ENCODE measurements around the gene ADAR.

The ADAR gene

DNA sequence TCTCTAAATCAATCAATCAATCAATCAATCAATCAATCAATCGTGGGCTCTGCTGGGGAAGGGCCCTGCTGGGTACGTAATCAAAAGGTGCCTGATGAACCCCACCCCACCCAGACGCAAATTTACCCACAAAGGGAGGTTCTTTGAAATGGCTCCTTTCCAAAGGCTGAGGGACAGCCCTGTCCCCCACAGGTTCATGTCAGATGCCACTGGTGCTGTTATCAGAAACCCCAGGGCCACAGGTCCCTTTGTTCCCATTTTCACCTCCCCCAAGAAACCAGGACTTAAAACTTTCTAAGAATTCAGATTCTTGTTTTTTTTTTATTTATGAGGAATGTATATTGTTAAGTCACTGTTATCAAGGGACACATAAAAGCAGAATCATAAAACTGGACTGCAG lies 26.2 kb downstream of the ADAR start:
- no peak for DNase-seq

DNA sequence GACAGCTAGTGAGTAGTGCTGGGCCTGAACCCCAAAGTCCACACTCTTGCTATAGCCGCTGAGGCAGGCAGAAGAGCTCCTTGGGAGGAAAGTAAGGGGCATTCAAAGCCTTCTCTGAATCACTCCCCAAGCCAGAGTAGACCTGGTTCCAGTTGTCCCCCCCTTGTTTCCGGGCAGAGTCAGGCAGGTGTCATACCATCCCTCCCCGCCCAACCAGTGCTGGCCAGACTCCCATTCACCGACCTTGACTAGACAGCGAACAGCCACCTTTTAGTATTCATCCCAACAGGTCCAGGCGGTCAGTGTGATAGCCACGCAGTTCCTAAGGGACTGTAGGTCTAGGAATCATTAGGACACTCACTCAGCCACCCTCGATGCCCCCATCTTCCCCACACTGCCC lies 28.6 kb downstream of the ADAR start:
- no peak for DNase-seq

DNA sequence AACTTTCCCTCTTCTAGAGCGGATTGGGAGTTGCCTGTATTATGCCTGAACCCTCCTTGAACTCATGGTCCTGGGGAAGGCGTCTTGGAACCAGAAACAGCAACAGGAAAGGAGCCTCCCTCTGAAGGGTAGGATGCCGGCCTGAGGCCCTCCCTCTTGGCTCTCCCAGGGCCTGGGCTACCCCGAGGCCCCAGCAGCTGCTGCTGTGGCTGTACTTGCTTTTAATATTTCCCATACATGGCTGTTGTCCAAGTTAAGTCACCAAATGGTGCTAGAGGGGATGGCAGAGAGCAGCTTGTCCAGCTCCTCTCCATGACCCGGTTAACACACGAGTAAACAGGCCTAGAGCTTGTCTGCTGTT lies 29.9 kb downstream of the ADAR start:
- DNase-seq = no peak

DNA sequence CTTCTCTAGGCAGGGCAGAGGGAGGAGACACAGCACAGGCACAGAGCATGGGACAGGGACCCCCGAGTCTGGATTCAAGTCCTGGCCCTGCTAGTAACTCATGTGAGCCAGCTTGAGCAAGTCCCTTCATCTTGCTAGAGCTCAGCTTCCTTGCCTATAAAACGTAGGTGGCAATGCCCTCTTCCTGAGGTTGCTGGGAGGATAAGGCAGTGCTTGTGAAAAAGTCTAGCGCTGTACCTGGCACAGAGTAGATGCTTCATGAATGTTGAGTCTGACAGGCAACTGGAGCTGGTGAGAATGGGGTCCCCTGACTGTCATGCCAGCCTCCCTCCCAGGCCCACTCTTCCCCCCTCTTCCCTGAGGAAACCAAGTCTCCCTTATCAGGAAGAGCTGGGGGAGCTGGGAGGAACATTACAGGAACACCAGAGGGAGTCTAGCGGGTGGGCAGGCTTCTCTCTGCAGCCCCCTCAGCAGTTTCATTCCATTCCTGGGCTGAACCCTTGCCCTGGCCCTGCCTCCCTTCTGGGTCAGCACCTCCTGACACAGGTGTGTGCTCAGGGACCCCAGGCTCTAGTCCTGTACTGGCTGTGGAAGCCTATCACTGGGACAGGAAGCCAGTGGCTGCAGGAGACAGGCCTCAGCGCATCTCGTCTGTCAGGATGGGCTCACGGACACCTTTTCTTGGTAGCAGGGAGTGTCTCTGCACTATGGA lies 30.5 kb downstream of the ADAR start:
- no peak for DNase-seq

DNA sequence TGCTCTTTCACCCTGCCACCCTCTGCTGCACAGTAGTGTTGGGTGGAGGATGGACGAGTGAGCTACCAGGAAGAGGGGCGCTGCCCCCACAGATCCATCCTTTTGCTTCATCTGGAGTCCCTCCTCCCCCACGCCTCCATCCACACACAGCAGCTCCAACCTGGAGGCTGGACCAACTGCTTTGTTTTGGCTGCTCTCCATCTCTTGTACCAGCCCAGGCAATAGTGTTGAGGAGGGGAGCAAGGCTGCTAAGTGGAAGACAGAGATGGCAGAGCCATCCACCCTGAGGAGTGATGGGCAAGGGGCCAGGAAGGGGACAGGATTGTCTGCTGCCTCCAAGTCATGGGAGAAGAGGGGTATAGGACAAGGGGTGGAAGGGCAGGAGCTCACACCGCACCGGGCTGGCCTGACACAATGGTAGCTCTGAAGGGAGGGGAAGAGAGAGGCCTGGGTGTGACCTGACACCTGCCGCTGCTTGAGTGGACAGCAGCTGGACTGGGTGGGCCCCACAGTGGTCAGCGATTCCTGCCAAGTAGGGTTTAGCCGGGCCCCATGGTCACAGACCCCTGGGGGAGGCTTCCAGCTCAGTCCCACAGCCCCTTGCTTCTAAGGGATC lies 31.9 kb downstream of the ADAR start:
- DNase-seq = no peak

DNA sequence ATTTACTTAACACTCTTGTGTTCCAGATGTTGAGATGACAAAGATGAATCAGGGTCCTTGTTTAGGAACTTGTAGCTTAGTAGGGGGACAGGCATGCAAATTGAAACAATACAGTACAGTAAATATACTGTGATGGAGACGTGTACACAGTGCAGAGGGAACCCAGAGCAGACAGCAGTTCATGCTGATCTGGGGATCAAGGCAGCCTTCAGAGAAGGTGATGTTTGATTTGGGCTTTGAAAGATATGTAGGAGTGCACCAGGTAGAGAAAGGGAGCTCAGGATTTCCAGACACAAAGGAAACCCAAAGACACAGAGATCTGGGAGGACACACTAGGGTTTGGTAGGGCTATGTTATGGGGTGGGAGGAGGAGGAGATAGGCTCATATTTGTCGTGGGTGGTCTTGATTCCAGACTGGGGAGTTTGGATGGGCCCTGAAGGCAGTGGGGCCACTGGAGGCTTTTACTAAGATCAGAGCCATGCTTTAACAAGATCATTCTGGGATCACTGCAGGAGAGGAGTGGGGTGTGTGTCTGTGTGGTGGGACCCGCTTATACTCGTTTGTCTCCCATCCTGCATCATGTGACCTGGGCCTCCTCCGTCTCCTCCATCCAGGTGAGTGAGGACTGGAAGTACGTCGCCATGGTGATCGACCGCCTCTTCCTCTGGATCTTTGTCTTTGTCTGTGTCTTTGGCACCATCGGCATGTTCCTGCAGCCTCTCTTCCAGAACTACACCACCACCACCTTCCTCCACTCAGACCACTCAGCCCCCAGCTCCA lies 32.6 kb downstream of the ADAR start:
- DNase-seq = no peak

DNA sequence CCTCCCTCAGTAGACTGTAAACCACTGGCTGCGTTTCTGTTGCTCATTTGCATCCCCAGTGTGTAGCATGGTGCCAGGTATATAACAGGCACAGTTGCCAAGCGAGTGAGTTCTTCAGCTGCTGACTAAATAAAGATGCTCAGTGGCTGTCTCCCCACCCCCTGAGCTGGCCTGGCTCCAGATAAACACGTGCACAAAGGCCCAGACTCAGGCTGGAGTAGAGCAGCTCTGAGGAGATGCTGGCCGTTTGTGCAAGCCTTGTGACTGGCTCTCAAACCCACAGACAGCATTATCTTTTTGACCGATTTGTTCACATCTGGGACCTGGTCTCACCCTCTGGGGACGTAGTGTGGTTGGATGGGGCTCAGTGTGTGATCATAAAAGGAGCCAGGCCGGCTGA lies 33.3 kb downstream of the ADAR start:
- no peak for DNase-seq

DNA sequence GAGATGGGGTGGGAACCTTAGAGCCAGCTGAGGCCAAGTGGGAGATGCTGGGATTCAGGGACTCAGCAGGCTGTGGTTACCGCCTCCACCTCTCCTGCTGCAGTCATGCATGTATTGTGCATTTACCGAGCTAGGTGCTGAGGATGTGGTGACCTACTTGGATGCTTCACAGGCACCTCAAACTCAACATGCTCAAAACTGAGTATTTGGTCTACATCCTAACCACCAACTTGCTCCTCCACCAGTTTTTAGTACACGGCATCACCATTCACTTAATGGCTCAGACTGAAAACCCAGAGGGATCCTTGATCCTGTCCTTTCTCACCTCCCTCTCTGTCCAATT lies 34.8 kb downstream of the ADAR start:
- no peak for DNase-seq

DNA sequence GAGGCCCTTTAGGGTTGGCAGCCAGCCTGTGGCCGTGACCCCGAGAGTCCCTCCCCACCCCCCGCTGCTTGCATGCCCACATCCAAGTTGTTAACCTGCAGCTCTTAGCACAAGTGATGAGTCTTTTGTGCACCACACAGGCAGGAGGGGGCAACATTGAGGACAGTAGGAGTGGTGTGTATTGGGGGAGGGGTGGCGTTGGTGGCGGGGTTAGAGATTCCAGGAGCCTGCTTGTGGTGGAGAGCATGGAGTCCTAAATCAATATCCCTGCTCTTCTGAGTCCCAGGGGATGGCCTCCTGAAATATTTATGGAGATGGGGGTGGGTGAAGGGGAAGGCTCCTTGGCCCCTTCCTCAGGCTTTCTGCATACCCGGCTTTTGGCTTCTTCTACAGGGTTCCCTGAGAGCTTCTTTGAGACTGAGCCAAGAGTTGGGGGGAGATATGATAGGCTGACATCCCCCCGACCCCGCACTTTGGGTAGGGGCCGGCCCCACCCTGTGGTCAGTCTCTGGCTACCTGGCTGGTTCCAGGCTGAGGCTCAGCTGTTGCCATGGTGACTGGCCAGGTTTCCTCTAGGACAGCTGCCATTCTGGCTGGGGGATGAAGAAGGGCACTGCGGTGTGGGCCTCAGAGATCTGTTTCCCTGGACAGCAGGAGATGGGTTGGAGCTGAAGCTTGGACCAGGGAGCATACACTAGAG lies 35.4 kb downstream of the ADAR start:
- DNase-seq = no peak

DNA sequence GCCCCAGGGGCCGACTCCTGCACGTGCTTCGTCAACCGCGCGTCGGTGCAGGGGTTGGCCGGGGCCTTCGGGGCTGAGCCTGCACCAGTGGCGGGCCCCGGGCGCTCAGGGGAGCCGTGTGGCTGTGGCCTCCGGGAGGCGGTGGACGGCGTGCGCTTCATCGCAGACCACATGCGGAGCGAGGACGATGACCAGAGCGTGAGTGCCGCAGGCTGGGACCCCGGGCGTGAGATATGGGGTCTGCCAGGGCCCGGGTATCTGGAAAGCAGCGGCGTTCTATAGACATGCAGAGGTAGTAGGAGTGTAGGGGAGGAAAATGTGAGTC lies 36.1 kb downstream of the ADAR start:
- DNase-seq = no peak

DNA sequence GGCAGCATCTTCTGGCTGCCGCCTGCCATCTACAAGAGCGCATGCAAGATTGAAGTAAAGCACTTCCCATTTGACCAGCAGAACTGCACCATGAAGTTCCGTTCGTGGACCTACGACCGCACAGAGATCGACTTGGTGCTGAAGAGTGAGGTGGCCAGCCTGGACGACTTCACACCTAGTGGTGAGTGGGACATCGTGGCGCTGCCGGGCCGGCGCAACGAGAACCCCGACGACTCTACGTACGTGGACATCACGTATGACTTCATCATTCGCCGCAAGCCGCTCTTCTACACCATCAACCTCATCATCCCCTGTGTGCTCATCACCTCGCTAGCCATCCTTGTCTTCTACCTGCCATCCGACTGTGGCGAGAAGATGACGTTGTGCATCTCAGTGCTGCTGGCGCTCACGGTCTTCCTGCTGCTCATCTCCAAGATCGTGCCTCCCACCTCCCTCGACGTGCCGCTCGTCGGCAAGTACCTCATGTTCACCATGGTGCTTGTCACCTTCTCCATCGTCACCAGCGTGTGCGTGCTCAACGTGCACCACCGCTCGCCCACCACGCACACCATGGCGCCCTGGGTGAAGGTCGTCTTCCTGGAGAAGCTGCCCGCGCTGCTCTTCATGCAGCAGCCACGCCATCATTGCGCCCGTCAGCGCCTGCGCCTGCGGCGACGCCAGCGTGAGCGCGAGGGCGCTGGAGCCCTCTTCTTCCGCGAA lies 36.6 kb downstream of the ADAR start:
- no peak for DNase-seq

DNA sequence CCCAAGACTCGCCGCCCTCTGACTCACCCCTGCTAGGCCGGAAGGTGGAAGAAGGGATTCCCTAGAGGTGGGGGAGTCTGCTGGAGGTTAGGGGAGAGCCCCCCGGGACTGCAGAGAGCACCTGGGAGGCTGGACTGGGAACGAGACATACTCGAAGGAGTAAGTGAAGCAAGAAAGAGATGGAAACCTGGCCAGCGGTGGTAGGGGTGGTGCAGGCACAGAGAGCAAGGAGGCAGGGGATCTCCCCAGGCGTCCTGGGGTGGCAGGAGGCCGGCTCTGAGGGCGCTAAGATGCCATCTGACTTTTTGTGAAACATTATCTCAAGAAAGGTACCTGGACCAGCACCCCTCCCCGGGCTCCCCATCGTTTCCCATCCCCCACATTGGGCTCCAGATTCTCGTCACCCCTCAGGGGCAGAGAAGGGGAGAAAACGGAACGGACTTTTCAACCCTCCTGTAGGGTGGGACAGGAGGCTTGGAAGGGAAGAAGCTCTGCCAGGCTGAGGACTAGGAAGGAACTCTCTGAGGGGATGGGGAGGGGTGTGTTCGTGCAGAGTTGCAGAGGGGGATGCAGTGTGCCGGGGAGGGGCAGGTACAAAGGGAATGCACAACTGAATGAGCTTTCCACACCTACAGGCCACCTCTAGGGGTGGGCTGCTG lies 39.7 kb downstream of the ADAR start:
- DNase-seq = no peak

DNA sequence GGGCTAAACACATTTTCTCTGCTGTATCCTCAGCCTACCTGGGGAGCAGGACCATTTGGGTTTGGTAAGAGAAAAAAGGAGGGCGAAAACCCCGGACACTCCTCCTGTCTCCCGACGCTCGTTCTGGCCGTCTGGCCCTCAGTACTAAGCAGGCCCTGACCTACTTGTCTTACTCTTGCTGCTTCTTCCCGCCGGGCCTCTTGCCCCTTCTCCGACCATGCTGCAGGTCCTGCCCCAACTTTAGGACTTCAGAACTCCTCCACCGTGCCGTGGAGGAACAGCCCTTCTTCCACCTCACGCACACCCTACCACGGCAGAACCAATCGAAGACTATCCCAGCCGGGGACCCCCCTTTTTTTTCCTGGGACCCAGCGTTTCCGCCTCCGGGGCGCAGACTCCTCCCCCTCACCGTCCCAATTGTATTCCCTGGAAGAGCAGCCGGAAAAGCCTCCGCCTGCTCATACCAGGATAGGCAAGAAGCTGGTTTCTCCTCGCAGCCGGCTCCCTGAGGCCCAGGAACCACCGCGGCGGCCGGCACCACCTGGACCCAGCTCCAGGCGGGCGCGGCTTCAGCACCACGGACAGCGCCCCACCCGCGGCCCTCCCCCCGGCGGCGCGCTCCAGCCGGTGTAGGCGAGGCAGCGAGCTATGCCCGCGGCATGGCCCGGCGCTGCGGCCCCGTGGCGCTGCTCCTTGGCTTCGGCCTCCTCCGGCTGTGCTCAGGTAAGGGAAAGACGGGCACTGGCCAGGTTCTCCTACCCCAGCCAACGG lies 40.4 kb downstream of the ADAR start, which contains the start of gene CHRNB2:
Gene CHRNB2 (plus strand): TSS at position 393 of the 771 bp plus-strand sequence. CDS start 267 bp downstream, at position 660.
- peak; percentile 74 for DNase-seq

DNA sequence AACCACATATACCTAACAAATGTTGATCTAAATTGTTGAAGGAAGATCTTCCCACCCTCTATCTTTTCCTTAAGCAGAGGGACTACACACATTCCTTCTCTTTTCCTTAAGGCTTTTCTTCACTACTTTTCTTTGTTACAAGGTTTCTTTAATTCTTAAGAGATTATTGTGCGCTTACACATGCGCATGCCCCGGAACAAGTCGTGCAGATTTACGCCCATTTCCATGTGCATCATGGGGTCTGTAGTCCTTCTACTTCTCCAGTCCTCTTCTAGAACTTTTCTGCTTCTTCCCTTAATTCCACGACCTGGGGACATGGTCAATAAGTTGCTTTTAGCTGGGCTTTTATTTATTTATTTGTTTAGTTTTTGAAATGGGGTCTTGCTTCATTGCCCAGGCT lies 42.1 kb downstream of the ADAR start:
- DNase-seq = no peak

DNA sequence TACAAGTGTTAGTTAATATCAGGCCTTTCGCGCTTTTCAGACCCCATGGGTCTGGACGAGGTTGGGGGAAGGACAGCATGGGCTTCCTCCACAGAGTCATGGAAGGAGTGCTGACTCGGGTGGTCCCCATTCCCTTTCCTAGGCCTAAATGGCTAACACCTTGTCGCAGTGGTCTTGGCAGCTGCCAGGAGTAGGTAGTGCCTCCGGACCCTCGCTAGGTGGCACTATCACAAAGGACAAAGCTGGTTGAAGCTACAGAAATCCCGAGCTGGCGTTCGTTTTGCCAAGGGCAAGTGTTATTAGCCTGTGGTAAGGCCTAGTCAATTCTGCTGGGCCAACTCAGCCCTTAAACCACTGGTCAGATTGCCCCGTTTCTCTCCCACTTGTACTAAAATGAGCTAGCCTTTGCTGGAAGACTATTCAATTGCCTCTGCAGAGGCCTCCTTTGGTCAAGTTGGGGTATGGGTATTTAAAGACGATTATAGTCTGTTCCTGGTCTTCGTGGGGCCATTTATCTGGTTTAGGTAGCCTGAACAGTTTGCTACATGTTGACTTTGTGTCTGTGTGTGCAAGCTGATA lies 48.4 kb downstream of the ADAR start:
- DNase-seq = peak; percentile 75

DNA sequence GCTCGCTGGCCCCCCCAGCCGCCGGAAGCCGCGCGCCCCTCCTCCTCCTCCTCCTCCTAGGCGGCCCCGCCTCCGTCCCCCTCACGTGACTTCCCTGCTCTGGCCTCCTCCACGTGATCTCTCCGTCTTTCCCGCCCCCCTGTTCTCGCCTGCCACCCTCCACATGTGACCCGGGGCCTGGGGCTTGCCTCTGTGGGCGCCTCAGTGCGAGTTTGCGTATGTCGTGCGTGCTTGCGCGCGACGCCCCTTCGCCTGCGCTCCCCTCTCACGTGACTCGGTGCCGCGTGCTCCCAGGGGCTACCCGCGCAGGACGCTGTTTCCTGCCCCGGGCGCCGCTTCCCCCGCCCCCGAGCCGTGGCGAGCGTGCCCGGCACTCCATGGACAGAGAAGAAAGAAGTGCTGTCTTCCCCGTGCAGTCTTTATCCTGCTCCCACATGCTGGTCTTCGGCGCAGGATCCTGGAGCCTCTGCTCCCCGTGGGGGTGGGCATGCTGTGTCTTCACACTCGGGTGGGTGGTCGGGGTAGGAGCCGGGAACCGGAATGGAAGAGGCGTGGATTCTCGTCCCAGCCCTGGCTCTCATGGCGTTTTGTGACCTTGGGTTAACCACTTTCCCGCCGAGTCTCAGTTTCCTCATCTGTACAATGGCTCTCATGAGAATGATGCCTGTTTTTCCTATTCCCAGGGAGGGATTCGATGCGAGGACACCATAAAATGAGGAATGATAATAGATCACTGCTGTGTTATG lies 49.1 kb downstream of the ADAR start:
- DNase-seq = peak; percentile 99

DNA sequence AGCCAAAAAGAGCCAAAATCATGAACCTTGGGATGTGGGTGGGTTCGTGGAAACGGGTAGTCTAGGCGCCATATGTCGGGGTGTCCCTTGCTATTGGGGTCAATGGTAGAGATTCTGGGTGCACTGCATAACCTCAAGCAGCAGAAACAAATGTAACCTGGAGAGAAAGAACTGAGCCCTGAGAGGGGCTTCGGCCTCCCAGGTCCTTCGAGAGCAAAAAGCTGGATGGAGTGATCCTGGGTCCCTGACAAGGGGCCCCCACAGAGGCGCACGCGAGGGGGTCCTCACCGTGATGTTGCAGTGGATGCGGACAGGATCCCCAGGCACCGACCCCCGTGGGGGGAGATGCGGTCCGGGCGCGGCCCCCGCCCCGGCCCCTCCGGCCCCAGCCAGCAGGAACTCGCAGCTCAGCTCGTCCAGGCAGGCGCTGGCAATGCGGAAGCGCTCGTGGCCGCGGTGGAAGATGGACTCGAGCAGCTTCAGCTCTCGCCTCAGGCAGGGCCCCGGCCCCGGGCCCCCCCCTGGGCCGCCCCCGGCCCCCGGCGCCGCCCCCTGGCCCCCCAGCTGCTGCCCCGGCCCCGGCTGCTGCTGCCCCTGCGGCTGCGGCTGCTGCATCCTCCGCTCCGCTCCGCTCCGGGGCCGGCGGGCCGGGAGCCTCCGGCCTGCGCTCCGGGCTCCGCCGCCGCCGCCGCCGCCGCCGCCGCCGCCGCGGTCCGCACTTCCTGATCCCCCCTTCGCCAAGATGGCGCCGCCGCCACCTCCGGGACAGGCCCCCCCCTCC lies 49.9 kb downstream of the ADAR start, which contains the start of gene UBE2Q1:
Gene UBE2Q1 (minus strand): TSS at position 724 of the 781 bp plus-strand sequence. CDS start 109 bp downstream, at position 615.
- DNase-seq = peak; percentile 12

DNA sequence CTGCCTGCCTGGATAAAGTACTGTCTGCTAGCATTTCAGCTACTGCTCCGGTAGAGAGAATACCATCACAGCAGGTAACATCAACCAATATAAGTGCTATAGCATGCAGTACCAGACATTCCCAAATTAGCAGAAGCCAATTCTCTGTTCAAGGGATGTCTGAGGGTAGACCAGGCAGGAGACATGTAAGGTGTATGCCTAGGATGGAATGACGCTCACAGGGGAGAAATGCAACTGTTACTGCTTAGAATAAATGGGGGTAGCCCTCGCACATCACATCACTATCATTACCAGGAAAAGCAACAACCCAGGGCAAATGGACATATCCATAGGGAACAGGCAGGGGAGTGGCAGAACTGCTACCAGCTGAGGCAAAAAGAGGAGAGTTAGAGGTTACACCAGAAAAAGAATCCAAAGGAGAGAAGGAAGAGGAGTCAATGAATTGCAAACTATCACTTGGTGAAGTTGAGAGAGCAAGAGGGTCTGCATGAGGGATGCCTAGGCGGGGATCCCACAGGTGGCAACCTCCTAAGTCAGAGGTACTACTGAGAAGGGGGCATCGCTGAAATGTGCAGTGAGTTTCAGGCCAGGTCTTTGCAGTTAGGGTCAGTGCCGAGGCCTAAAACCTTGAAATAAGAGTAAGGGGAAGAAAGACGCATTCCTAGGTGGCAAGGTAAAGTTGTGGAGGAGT lies 50.6 kb downstream of the ADAR start:
- DNase-seq = no peak

DNA sequence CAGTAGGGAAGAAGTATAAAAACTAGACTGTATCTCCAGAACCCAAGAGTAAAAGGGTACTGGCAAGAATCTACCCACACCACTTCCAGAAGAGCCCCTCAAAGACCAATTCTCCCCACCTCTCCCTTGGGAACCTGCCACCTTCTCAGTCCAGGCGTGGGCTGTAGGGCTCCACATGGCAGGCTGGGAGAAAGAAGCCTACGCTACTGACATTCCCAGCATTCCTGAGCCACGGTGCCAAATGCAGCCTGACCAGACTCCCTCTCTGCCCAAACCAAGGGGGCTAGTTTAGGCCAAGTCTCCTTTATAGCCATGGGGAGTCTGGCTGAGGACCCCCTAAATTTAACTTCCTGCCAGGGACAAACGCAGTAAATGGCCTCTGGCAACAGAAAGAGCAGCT lies 51.6 kb downstream of the ADAR start:
- DNase-seq = no peak

Data from T-helper 9 cell (primary cell).